ENCODE data around the gene TTYH1.
"Not testable (repeated sequence)": the region's sequence is repeated elsewhere in the genome, so short reads cannot be mapped to it uniquely, and the experiment has no call there.

TTYH1 gene

DNA sequence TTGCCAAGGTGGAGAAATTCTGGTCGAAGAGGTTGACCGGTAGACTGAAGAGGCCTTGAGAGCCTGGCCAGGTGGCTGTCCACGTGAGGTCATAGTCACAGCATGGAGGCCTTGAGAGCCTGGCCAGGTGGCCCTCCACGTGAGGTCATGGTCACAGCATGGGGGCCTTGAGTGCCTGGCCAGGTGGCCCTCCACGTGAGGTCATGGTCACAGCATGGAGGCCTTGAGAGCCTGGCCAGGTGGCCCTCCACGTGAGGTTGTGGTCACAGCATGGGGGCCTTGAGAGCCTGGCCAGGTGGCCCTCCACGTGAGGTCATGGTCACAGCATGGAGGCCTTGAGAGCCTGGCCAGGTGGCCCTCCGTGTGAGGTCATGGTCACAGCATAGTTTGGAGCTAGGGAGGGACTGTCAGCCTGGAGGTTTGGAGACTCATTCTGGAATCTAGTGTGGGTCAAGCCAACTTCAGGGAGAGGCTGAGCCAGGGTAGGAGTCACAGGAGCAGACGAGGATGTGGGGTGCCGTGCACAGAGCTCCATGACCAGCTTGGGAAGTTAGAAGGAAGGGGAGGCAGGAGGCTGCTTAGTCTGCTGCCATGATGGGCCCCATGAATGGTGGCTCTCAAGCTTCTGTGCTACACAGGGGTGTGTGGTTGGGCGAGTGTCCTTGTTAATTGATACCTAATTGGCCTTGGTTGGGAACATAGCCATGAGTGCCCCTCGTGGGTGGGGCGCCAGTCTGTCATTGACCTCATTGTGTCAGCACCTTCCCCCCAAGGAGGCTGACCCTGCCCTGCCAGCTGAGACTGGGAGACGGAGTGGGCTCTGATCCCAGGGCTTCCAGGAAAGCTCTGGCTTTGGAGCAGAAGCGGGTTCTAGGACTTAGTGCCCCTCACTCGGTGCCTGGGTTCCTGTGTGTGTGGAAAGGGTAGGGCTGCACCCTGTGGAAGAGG, 44.3 kb downstream of the TTYH1 start:
- no peak for DNase-seq (ENCODE audit: low read depth in 2 of 2)

DNA sequence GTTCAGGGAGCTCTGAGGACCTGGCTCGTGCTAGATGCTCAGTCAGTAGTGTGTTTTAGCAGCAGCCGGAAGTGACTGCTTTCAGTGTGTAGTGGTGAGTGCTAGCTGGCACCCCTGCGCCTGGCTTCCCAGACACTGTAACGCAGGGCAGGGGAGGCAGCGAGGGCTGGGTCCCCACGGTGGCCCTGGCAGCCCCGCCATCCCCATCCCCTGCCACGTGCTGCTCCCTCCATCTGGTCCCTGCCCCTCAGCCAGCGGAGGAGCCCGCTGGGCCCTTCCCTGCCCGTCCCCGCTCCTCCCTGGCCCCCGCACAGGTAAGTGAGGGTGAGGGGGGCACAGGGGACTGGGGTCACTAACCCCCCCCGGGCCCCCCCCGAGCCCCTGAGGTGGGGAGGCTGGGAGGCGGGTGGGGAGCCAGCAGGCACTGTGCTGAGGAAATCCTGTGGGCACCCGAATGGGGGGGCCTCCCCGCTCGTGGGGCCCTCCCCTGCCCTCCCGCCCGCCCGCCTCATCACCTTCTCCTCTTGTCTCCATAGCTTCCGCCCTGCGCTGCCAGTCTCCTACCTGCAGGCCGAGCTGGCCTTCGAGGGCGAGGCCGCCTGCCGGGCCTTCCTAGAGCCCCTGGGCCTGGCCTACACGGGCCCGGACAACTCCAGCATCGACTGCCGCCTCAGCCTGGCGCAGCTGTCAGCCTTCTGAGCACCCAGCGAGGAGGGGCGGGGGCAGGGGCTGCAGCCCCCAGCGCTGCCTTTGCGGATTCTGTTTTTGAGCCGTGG, 45.2 kb downstream of the TTYH1 start:
- DNase-seq (ENCODE audit: low read depth in 2 of 2): no peak

DNA sequence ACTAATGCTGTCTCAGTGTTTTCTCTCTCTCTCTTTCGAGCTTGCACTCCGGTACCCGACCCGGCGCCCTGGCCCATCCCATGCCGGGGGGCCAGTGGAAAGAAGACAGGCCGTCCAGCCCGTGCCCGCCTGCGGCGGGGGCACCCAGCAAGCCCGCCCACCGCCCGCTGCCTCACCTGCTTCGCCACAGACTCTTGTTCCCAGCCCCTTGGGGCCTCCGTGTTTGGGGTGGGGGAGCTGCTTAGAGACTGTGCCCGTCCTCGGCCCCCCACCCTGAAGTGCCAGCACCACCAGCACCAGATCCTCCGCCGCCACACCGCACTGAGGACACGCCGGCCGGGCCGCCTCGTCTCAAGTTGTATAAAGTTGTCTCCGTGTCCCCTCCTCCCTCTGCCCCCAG, 45.9 kb downstream of the TTYH1 start:
- DNase-seq (ENCODE audit: low read depth in 2 of 2): no peak

DNA sequence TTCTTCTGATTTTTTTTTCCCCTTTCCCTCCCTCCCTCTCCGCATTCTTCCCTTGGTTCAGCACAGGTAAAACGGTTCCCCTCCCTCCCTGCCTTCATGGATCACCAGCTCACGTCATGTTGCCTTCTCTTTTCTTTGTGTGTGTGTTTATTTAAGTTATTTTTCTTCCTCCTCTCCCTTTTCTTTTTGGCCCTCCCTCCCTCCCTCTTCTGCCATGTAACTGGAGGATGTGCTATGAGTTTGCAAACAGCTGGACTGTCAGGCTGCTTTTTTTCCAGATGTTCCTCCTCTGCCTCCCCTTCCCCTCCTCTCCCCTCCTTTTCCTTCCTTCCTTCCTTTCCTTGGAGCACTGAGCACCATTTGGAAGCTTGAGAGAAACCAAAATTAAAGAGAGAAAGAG, 46.3 kb downstream of the TTYH1 start:
- DNase-seq (ENCODE audit: low read depth in 2 of 2): no peak

DNA sequence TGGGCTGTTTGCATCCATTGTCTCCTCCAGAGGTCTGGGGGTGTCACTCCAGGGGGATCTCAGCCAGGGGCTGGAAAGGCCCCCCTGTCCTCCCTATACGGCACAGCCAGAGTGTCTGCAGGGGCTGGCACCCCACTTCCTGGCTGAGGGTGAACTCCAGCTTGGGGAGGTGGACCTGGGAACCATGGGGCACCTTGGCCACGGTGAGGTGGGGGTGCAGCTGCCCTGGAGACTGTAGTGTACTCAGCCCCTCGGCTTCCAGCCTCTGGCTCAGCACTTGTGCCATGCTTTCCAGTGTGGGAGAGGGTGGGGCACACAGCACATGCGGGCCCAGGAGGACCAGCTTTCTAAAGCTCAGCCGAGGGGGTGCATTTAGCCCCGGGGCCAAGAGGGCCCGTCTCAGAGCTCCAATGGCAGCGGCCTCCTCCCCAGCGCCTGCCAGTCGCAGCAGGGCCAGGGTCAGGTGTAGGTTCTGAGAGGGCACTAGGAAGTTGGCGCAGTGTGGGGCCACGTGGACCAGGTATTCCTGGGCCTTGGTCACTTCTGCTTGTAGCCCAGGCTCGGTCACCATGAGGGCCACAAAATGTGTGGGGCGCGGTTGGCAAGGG, 46.9 kb downstream of the TTYH1 start:
- DNase-seq (ENCODE audit: low read depth in 2 of 2): no peak

DNA sequence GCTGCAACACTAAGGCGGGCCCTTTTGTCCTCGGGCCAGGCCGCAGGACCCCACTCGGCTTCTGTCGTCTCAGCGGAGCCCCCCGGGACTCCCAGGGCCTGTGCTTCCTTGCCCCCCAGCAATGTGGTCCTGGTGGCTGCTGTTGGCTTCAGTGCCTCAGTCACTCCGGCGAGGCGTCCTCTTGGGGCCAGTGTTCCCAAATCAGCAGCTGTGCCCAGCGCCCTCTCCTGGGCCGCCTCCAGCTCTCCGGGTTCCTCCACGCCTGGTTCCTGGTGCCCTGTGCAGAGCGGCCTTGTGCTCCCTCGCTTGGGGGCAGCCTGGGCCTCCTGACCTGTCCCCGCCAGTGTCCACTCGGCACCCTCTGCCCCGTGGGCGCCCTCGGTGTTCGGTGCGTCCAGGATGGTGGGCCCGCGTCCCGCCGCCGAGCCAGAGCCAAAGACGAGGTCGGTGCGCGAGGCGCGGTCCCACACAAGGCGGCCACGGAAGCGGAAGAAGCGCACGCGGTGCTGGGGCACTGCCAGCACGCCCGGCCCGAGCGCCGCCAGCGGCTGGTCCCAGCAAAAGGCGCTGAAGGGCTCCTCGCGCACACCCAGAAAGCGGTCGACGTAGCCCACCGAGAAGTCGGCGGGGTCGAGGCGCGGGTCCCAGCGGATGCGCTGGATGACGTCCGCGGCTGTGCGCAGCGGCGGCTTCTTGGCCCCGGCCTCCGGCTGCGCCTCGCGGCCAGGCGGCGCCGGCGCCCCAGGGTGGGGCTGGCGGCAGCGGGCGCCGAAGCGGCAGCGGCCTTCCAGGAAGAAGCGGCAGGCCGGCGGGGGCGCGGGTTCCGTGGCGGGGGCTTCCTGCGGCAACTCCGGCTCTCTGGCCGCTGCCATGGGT, 47.6 kb downstream of the TTYH1 start:
- DNase-seq (ENCODE audit: low read depth in 2 of 2): peak in 1 of 2 donors; percentile 58

DNA sequence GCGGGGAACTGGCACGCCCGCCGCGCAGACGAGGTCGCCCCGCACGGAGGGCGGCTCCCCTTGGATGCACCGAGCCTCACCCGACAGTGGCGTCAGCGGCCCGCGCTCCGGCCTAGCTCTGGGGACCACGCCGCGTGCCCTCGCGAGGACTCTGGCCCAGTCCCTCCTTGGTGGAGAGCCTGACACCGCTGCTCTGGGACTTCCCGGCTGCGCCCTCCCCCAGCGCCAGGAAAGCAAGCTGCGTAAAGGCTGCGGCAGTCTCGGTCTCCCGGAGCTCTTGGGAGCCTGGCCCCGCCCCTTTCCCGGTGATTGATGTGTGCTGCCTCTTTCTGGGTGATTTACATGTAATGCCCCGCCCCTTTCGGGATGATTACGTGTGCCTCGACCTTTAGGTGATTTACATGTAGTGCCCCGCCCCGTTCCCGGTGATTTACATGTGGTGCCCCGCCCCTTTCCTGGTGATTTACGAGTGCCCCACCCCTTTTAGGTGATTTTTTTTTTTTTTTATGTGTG, 48.3 kb downstream of the TTYH1 start, which contains the start of gene LENG9:
LENG9 (minus strand) TSS at position 248 of the 513 bp plus-strand sequence. CDS start 252 bp downstream, outside the sequence.
- DNase-seq (ENCODE audit: low read depth in 2 of 2): peak; percentile 87 to 93

DNA sequence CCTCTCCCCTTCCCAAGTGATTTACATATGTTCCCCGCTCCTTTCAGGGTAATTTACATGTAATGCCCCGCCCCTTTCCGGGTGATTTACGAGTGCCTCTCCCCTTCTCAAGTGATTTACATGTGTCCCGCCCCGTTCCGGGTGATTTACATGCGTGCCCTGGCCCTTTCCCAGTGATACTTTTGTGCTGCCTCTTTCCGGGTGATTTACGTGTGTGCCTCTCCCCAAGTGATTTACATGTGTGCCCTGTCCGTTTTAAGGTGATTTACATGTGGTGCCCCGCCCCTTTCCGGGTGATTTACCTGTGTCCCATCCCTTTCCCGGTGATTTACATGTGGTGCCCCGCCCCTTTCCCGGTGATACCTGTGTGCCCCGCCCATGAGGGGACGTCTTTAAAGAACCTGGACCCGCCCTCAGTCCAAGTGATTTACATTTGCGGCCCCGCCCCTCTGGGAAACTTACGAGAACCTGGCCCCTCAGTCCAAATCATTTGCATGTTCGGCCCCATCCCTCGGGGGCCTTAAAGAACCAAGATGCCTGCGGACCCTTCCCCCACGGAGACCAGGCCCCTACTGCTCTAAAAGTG, 48.9 kb downstream of the TTYH1 start:
- peak; percentile 63 to 78 for DNase-seq (ENCODE audit: low read depth in 2 of 2)

DNA sequence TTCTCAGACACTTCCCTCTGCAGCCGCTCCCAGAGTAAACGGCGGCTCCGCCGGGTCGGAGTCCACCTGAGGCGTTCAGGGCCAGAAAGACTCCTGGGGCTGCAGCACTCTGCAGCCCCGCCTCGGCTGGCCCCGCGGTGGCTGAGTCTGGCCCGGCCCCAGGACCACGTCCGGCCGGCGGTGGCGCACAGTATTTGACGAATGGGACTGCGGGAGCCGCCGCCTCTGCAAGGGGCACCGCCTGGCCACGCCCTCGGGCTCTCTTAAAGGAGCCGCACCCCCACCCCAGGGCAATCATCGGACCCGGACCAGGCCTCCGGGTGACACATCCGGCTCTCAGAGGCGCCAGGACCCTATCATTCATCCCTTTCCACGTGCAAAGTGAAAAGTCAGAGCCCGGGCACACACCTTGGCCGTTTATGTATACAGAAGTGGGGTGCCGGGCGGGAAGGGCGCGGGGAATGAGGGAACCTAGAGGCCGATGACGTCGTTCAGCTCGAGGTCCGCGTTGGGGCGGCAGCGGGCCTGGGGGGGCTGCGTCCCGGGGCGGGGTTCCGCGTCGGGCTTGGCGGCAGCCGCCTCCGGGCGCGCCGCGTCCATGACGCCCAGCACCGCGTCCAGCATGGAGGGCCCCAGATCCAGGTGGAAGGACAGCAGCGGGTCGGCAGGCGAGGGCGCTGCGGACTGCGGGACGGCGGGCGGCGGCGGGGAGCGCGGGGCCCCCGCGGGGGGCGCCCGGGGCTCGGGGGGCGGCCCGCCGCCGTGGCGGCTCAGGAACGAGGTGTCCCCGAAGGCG, 49.6 kb downstream of the TTYH1 start:
- peak; percentile 24 to 66 for DNase-seq (ENCODE audit: low read depth in 2 of 2)

DNA sequence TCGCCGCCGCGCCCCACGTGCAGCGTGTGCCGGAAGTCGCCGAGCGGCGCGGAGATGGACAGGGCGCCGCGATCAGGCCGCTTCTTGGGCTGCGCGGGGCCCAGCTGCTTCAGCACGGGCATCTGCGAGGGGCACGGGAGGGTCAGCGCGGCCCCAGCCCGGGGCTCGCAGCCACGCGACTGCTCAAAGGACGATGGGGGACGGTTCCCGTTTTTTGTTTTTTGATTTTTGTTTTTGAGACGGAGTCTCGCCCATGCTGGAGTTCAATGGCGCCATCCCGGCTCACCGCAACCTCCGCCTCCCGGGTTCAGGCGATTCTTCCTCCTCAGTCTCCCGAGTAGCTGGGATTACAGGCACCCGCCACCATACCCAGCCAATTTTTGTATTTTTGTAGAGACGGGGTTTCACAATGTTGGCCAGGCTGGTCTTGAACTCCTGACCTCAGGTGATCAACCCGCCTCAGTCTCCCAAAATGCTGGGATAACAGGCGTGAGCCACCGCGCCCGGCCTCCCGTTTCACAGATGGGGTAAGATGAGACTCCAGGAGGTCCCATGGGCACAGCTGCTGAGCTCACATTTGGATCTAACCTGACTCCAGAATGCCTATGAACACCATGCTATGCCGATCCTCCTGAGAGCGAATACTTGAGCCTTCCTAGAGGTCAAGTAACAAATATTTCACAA, 50.3 kb downstream of the TTYH1 start:
- no peak for DNase-seq (ENCODE audit: low read depth in 2 of 2)

DNA sequence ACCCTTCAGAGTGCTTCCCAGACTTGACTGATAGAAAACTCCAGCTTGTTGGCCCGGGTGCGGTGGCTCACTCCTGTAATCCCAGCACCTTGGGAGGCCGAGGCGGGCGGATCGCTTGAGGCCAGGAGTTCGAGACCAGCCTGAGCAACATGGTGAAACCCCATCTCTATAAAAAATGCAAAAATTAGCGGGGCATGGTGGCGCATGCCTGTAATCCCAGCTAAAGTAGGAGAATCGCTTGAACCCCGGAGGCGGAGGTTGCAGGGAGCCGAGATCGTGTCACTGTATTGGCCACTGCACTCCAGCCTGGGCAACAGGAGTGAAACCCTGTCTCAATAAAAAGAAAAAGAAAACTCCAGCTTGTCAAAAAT, 50.8 kb downstream of the TTYH1 start:
- not testable (repeated sequence) for DNase-seq (ENCODE audit: low read depth in 2 of 2)

DNA sequence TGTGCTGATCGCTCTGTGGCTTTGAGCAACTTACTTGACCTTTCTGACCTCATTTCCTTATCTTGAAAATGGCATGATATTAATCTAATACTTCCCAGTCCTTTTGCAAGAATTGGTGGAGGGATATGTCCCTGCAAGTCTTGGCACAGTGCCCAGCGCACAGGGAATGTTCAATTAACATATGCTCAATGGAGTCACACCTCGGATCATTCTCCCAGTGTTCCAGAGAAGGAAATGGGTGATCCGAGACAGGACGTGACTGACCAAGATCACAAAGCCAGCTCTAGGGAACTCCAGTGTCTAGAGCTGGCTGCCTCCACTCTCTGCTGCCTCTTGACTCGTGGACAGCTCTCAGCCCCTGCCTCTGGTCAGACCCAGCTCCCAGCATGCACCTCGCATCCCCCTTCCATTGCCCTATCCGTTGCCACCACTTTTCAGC, 54.3 kb downstream of the TTYH1 start:
- no peak for DNase-seq (ENCODE audit: low read depth in 2 of 2)

DNA sequence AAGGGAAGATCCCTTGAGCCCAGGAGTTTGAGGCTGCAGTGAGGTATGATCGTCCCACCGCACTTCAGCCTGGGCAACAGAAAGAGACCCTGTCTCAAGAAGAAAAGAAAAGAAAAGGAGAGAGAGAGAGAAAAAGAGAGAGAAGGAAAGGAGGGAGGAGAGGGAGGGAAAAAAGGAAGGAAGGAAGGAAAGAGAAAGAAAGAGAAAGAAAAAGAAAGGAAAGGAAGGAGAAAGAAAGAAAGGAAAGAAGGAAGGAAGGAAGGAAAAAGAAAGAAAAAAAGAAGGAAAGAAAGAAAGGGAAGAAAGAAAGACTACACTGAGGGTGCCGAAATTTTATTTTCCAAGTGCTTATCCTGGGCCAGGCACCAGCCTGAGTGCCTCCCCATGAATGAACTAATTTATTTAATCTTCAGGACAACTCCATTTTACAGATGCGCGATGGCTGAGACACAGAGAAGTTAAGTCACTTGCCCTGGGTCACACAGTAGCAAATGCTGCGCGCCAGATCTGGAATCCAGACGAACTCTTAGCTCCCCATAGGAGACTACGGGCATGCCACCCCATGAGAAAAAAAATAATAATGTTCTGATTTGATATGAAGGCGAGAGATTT, 55.1 kb downstream of the TTYH1 start:
- no peak for DNase-seq (ENCODE audit: low read depth in 2 of 2)

DNA sequence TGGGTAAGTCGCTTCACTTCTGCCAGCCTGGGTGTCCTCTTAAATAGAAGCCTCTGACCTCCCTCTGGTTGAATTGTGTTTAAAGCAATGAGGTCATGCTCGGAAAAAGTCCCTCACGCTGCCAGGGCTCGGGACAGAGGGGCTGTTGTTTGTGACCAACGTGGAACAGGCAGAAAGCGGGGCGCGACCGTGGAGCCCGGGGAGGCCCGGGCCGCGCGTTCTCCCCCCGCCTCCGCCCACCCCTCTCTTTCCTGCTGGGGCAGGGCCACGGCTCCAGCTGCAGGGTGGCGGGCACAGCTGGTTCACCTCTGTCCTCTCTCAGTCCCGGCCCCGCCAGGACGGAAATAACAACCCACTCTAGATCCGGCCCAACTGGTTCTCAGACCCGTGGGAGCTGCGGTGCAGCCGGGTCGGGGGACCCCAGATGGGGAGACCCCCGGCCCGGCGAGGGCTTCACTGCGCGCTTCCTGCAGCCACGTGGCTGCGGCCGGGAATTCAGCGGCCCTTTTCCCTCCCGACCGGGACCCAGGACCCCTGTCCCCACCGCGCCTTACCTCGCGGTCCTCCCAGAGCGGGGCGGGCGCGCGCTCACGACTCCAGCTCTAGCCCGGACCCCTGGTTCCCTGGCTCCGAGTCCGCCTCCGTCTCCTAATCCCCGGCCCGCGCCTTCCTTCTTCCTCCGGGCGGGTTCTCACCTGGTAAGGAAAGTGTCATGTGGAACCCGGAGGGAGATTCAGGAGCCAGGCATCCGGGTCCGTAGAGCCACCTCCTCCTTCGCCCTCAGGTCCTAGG, 55.9 kb downstream of the TTYH1 start:
- no peak for DNase-seq (ENCODE audit: low read depth in 2 of 2)

DNA sequence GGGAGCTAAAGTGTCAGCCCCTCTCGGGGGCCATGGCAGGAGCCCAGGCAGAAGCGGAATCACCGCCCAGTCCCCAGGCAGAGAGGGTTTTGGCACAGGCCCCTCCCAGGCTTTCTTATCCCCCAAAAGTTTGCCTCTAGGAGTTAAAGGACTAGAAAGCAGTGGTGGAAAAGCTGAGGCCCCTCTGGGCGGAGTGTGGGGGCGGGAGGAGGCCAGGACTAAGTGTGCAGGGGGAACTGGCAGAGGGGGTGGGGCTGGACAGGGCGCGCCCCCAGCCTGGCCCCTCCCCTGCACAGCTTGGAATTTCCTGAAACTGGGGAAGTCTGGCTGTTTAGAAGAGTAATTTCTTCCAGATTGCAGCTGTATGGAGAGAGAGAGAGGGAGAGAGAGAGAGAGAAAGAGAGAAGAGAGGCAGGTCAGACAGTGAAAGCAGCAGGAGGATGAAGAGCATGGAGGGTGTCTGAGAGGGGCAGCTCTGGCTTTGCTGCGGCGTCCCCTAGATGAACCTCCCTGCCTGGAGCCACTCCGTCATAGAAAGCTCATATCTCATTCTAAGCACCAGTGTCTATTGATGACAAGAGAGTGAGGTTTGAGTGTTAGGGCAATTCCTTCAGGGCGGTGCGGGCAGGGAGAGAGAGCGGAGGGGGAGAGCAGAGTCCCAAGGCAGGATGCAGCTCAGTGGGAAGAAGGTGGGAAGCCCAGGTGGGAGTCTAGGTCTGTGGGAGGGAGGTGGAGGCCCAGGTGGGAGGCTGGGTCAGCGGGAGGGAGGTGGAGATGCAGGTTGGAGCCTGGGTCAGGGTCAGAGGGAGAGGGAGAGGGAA, 58.0 kb downstream of the TTYH1 start, which contains the start of gene CDC42EP5:
CDC42EP5 (minus strand) TSS at position 226 of the 821 bp plus-strand sequence. CDS start 7,749 bp downstream, outside the sequence.
- no peak for DNase-seq (ENCODE audit: low read depth in 2 of 2)

DNA sequence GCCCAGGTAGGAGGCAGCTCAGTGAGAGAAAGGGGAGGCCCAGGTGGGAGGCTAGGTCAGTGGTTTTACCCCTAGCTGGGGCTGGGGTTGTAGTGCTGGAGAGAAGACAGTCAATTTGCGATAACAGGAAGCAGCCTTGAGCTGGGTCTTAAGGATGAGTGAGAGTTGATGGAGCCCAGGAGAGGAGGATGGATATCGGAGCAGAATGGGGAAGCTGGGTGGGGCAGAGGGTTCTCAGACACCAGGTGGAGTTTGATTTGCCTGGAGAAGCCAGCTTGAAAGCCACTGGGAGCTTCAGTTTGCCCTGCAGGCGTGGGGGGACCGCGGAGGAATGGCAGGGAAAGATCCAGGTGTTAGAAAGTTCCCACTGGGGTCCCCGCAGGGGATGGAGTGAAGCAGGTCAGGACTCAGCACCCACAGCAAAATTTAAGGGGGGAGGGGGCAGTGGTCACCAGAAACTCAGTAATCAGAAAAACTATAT, 58.7 kb downstream of the TTYH1 start:
- DNase-seq (ENCODE audit: low read depth in 2 of 2): no peak

DNA sequence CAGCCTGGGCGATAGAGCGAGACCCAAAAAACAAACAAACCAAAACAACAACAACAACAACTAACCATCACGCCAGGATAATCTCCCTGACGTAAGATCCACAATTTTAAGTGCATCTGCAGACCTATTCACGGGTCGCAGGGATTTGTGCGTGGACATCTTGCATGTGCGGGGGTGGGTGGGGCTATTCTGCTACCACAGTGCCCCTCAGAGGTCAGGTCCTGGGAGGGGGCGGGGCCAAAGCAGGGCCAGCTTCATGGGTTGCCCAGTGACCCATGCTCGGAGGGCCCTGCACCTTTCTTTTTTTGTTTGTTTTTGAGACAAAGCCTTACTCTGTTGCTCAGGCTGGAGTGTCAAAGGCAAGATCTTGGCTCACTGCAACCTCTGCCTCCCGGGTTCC, 60.4 kb downstream of the TTYH1 start:
- DNase-seq (ENCODE audit: low read depth in 2 of 2): no peak
